Measurements from ENCODE around the gene TLX2. TPM values are rescaled to one million over a fixed set of nuclear protein-coding genes. Genes with fewer than 3 reads are reported as not detected.

TLX2 gene
- total and polyA plus RNA-seq, 2 of the 13 experiments (the other 11 are each of a cell fraction or from before 2014, with no cell fraction given) = 0.05 to 0.20 TPM

DNA sequence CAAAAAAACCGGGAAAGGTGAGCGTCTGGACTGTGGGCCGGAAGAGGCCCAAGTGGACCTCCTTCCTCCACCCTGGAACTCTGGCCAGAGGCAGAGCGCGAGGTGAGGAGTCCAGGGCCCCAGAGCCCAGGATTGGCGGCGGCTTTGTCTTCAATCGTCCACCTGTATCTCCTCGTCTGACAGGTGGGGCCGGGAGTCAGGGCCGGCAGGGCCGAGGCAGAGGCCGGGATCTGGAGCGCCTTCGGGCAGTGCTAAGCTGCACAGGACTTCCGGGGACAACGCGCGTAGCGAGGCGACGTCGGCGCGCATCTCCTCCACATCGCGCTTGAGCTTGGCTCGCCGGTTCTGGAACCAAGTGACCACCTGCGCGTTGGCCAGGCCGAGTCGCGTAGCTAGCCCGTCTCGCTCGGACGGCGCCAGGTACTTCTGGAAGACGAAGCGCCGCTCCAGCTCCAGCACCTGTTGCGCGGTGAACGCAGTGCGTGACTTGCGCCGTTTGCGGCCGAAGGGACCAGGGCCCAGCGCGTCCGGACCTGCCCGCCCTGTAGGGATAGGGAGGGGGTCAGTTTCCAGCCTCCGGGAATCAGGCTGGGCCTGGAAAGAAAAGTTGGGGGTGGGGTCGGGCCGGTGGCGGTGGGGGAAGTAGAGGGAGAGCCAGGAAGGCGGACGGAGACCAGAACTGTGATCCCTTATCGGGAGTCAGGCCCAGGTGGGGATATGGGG is 16.3 kb upstream of the TLX2 start (continued):
- TF ChIP-seq YEATS4 (CRISPR knock-in tag; IDR thresholded peaks at IDR 0.05; ENCODE audit: borderline replicate concordance) (no peak; the same call in 1 of the 2 replicates), SKI (IDR thresholded peaks at IDR 0.05; ENCODE audit: partially characterized antibody) (no peak), TBX3 (IDR thresholded peaks at IDR 0.05; ENCODE audit: borderline replicate concordance) (no peak), SMAD3 (CRISPR knock-in tag; IDR thresholded peaks at IDR 0.05) (no peak), LCORL (IDR thresholded peaks at IDR 0.05) (no peak), LCORL (CRISPR knock-in tag; IDR thresholded peaks at IDR 0.05) (no peak; the same call in 1 of the 2 replicates), PAF1 (CRISPR knock-in tag; IDR thresholded peaks at IDR 0.05) (no peak; the same call in 1 of the 2 replicates), ZBTB3 (CRISPR knock-in tag; IDR thresholded peaks at IDR 0.05; ENCODE audit: borderline replicate concordance, low read depth) (no peak), ZNF33A (CRISPR knock-in tag; IDR thresholded peaks at IDR 0.05; ENCODE audit: borderline replicate concordance) (no peak), SRSF1 (optimal IDR thresholded peaks at IDR 0.05; ENCODE audit: low read depth, low read length) (no peak), KDM6A (CRISPR knock-in tag; IDR thresholded peaks at IDR 0.05; ENCODE audit: low read depth) (no peak), CCDC6 (CRISPR knock-in tag; IDR thresholded peaks at IDR 0.05) (no peak), ATM (IDR thresholded peaks at IDR 0.05; ENCODE audit: borderline replicate concordance) (no peak), ATAD3A (CRISPR knock-in tag; IDR thresholded peaks at IDR 0.05) (no peak), FIP1L1 (IDR thresholded peaks at IDR 0.05; ENCODE audit: borderline replicate concordance, insufficient read depth, low read depth, low read length) (no peak), KLF6 (CRISPR knock-in tag; IDR thresholded peaks at IDR 0.05) (no peak), ZNF224 (CRISPR knock-in tag; IDR thresholded peaks at IDR 0.05) (peak; percentile 67; the same call in 1 of the 2 replicates), ZBTB8A (CRISPR knock-in tag; IDR thresholded peaks at IDR 0.05; ENCODE audit: borderline replicate concordance, low read depth) (no peak)
- TF ChIP-seq, protein P1, sequence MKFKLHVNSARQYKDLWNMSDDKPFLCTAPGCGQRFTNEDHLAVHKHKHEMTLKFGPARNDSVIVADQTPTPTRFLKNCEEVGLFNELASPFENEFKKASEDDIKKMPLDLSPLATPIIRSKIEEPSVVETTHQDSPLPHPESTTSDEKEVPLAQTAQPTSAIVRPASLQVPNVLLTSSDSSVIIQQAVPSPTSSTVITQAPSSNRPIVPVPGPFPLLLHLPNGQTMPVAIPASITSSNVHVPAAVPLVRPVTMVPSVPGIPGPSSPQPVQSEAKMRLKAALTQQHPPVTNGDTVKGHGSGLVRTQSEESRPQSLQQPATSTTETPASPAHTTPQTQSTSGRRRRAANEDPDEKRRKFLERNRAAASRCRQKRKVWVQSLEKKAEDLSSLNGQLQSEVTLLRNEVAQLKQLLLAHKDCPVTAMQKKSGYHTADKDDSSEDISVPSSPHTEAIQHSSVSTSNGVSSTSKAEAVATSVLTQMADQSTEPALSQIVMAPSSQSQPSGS (CRISPR knock-in tag; IDR thresholded peaks at IDR 0.05) = no peak
- TF ChIP-seq, protein P2, sequence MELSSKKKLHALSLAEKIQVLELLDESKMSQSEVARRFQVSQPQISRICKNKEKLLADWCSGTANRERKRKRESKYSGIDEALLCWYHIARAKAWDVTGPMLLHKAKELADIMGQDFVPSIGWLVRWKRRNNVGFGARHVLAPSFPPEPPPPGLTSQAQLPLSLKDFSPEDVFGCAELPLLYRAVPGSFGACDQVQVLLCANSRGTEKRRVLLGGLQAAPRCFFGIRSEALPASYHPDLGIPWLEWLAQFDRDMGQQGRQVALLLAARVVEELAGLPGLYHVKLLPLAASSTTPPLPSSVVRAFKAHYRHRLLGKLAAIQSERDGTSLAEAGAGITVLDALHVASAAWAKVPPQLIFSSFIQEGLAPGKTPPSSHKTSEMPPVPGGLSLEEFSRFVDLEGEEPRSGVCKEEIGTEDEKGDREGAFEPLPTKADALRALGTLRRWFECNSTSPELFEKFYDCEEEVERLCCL (CRISPR knock-in tag; IDR thresholded peaks at IDR 0.05; ENCODE audit: borderline replicate concordance) = no peak
- TF ChIP-seq, protein P3, sequence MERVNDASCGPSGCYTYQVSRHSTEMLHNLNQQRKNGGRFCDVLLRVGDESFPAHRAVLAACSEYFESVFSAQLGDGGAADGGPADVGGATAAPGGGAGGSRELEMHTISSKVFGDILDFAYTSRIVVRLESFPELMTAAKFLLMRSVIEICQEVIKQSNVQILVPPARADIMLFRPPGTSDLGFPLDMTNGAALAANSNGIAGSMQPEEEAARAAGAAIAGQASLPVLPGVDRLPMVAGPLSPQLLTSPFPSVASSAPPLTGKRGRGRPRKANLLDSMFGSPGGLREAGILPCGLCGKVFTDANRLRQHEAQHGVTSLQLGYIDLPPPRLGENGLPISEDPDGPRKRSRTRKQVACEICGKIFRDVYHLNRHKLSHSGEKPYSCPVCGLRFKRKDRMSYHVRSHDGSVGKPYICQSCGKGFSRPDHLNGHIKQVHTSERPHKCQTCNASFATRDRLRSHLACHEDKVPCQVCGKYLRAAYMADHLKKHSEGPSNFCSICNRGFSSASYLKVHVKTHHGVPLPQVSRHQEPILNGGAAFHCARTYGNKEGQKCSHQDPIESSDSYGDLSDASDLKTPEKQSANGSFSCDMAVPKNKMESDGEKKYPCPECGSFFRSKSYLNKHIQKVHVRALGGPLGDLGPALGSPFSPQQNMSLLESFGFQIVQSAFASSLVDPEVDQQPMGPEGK (CRISPR knock-in tag; IDR thresholded peaks at IDR 0.05) = no peak; the same call in 1 of the 2 replicates
- TF ChIP-seq, protein P4, sequence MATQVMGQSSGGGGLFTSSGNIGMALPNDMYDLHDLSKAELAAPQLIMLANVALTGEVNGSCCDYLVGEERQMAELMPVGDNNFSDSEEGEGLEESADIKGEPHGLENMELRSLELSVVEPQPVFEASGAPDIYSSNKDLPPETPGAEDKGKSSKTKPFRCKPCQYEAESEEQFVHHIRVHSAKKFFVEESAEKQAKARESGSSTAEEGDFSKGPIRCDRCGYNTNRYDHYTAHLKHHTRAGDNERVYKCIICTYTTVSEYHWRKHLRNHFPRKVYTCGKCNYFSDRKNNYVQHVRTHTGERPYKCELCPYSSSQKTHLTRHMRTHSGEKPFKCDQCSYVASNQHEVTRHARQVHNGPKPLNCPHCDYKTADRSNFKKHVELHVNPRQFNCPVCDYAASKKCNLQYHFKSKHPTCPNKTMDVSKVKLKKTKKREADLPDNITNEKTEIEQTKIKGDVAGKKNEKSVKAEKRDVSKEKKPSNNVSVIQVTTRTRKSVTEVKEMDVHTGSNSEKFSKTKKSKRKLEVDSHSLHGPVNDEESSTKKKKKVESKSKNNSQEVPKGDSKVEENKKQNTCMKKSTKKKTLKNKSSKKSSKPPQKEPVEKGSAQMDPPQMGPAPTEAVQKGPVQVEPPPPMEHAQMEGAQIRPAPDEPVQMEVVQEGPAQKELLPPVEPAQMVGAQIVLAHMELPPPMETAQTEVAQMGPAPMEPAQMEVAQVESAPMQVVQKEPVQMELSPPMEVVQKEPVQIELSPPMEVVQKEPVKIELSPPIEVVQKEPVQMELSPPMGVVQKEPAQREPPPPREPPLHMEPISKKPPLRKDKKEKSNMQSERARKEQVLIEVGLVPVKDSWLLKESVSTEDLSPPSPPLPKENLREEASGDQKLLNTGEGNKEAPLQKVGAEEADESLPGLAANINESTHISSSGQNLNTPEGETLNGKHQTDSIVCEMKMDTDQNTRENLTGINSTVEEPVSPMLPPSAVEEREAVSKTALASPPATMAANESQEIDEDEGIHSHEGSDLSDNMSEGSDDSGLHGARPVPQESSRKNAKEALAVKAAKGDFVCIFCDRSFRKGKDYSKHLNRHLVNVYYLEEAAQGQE (IDR thresholded peaks at IDR 0.05; ENCODE audit: borderline replicate concordance in 1 of 2, low read depth in 1 of 2, low read length in 2 of 2) = no peak

All from HepG2 (cell line).